HG02678 (cell line): Measurements from ENCODE around the gene IRGC.
"Not testable (repeated sequence)": the region's sequence is repeated elsewhere in the genome, so short reads cannot be mapped to it uniquely, and the experiment has no call there.

Experiments
- ATAC-seq: cut with Tn5 transposase; IDR thresholded peaks from one replicate; pipeline ENCODE4 v1.9.1; 2021; ENCODE audit warnings: mild to moderate bottlenecking, moderate library complexity; ENCODE audit not compliant: unreplicated experiment

The IRGC gene

DNA sequence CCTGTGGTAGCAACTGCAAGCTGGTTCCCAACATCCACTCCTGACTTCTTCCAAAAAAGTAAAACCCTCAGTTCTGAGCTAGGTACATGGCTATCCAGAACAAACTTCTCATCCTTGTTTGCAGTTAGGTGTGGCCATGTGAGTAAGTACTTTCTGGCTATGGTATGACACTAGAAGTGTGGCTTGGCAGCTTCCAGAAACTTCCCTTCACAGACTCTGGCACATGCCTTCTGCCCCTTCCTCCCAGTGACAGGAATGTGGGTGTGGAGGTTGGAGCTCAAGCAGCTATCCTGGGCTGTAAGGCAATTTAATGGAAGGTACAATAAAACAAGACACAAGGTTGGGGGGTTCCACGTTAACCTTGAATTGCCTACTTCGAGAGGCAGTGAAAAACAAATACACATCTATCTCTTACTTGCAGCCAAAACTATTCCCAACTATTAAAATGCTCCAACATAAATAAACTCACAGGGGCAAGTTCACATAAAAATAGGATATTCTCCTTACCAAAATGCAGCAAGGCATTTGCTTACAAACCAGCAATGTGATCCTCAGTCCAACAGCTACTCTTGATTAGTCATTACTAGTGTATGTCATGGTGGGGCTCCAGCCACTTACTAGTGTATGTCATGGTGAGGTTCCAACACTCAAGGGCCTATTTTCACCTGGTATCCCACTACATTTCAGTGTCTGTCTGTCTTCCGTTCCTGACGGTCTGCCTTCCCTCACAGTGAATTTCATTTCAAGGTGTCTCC, 35.8 kb downstream of the IRGC start:
- ATAC-seq, result no peak

GRCh38 chr19:43752287-43752875, 36.5 kb downstream of the IRGC start:
- no peak for ATAC-seq

DNA sequence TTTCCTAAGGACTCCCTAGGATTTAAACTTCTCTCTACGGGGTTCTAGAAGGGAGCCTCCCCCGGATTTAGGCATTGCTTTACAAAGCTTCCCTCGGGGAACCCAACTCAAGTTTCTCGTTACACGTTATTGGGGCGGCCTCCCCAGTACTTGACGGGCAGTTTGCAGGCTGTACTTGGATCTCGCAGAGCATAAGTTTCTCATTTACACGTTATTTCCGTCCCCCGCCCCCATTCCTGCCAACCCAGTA, 38.3 kb downstream of the IRGC start:
- ATAC-seq, result no peak

DNA sequence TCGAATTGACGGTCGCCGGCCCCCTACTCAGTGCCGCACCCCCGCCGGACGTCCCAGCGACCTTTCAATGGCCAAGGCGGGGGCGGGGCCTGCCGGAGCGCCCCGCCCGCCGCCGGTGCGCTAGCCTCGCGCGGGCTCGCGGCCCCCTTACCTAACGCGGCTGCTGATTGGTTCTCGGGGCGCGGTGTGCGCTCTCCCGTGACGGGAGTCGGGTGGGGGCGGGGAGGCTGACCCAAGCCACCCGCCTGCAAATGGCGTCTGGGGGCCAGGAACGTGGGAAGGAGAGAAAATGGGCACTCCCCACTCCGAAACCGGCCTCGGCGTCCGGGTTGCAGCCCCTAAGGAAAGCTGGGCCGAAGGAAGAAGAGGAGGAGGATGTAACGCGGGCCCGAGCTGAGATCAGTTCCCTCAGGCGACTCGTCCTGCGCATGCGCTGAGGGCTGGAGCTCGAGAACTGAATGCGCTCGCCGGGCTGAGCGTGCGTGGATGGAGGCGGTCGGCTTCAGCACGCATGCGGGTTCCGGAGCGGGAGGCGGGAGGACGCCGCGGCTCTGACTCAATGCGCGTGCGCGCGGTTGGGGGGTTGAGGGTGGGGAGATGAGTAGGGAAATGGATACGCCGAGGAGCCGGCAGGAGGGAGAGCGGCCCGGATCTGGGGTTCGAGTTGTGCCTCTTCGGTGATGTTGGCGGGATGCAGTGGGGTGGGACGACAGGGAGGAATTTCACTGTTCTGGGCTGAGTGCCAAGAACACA, 38.8 kb downstream of the IRGC start, which contains the start of gene SMG9:
Gene SMG9, minus strand, starts transcription at position 460 of the 753 bp plus-strand sequence. CDS start 4,221 bp downstream, outside the sequence.
- ATAC-seq, result peak; percentile 70

GRCh38 chr19:43755256-43755801, 39.5 kb downstream of the IRGC start:
- peak; percentile 27 for ATAC-seq

- no peak for ATAC-seq
These were observed 43.6 kb downstream of the IRGC start for GRCh38 chr19:43759515-43759914.

- ATAC-seq, result no peak
These were observed 45.1 kb downstream of the IRGC start for GRCh38 chr19:43760941-43761340.

DNA sequence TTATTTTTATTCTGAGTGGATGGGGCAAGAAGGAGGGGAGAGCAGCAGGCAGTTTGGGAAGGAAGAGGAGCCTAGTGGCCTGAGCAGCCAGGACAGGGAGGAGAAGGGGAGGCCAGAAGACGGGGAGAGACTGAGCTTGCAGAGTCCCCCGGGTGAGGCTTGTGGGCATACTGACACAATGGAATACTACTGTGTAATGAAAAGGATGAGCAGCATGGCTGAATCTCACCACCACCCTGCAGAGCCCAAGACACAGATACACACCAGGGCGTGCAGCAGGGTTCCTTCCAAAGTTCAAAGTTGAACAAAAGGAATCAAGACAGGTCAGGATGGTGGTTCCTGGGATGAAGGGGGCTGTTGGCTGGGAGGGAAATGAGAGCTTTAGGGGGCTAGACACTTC, 46.9 kb downstream of the IRGC start:
- no peak for ATAC-seq

GRCh38 chr19:43763473-43763939, 47.6 kb downstream of the IRGC start:
- no peak for ATAC-seq

DNA sequence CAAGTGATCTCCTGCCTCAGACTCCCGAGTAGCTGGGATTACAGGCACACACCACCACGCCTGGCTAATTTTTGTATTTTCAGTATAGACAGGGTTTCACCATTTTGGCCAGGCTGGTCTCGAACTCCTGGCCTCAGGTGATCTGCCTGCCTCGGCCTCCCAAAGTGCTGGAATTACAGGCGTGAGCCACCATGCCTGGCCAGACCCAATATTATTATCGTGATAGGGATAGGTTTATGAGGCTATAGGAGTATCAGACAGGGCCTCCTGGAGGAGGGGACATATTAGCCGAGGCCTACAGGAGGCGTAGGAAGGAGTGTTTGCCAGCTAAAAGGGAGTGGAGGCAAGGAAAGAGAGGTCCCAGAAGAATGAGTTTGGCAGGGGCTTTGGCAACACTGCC, 48.8 kb downstream of the IRGC start:
- not testable (repeated sequence) for ATAC-seq

GRCh38 chr19:43765109-43765876, 49.4 kb downstream of the IRGC start:
- peak; percentile 68 for ATAC-seq

GRCh38 chr19:43766755-43767043, 50.8 kb downstream of the IRGC start:
- no peak for ATAC-seq

DNA sequence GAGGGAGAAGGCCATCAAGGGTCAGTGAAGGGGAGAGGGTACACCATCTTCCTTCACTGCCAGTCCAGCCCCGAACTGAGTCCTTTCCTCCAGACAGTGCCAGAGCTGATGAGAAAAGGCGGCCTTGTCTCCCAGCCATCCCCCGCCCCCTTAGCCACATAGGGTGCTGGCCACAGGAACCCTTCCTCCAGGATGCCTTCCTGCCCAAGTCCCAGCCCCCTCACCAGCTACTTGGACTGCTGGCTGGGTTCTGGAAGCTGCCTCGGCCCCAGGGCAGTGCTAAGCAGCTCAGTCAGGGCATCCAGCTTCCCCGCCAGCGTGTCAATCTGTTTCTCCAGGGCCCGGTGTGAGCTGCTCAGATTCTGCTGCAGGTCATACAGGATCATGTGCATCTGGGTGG, 51.4 kb downstream of the IRGC start:
- ATAC-seq, result no peak

DNA sequence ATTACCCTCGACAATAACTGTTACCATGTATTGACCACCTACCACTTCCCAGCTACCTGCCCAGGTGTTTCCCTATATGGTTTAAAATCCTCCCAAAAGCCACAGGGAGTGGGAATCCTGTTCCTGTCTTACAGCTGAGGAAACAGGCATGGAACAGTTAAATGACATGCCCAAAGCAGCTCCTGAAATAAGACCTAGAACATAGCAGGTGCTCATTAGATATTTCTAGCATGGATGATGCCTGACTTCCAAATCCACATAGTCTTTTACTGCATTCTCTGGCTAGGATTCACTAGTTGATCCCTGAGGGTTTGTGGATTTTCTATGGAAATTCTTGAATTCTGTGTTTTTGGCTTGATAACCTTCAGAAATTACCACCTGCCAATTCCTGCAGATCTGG, 51.9 kb downstream of the IRGC start:
- ATAC-seq, result no peak

GRCh38 chr19:43768273-43769050, 52.6 kb downstream of the IRGC start:
- no peak for ATAC-seq

DNA sequence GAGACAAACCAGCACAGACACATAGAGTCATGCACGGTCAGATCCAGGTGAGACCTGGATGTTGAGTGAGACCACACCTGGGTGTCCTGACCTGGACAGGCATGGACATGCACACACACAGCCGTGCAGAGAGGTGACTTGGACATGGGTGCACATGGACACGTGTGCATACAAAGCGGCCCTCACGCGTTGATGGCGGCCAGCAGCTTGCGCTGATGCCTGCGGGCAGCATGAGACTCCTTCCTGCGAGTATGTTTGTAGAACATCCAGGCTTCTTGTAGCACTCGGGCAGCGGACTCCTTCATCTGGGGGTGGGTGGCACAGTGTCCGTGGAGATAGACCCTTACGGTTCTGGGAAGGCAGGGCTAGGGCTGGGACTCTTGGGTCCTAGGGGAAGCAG, 53.4 kb downstream of the IRGC start:
- ATAC-seq, result no peak
